HG03103 (cell line): ENCODE data around the gene KLHDC8B.
A peak's percentile ranks its signal among the peaks of the same experiment; 100 is the strongest.

ENCODE experiments used
- ATAC-seq: cut with Tn5 transposase; IDR thresholded peaks from one replicate; pipeline ENCODE4 v1.9.1; 2021; ENCODE audit warnings: low read depth; ENCODE audit not compliant: unreplicated experiment

Gene KLHDC8B

GRCh38 chr3:49158103-49158709, 13.2 kb upstream of the KLHDC8B start:
- ATAC-seq = no peak

- ATAC-seq = no peak
Measured at GRCh38 chr3:49158792-49159191, 12.6 kb upstream of the KLHDC8B start.

GRCh38 chr3:49161197-49161596, 10.2 kb upstream of the KLHDC8B start:
- no peak for ATAC-seq

- ATAC-seq = no peak
Measured at GRCh38 chr3:49161808-49162530, 9.4 kb upstream of the KLHDC8B start.

- ATAC-seq = no peak
Measured at GRCh38 chr3:49162751-49163419, 8.5 kb upstream of the KLHDC8B start.

- no peak for ATAC-seq
Measured at GRCh38 chr3:49163609-49164008, 7.8 kb upstream of the KLHDC8B start.

- ATAC-seq = no peak
Measured at GRCh38 chr3:49164983-49165720, 6.2 kb upstream of the KLHDC8B start.

GRCh38 chr3:49165771-49166751, 5.3 kb upstream of the KLHDC8B start, which contains the start of gene CCDC71:
CCDC71 (minus strand) TSS chr3:49166331; CDS start chr3:49164208, 2,123 bp downstream.
- peak; percentile 50 for ATAC-seq

GRCh38 chr3:49166752-49167556, 4.4 kb upstream of the KLHDC8B start:
- ATAC-seq = no peak

GRCh38 chr3:49170744-49171118, 667 bp upstream of the KLHDC8B start:
- ATAC-seq = no peak

GRCh38 chr3:49171775-49172500, 540 bp downstream of the KLHDC8B start:
- ATAC-seq = no peak

GRCh38 chr3:49172551-49173041, 1.2 kb downstream of the KLHDC8B start:
- no peak for ATAC-seq

GRCh38 chr3:49173116-49173791, 1.9 kb downstream of the KLHDC8B start:
- no peak for ATAC-seq

- ATAC-seq = no peak
Measured at GRCh38 chr3:49173792-49174170, 2.4 kb downstream of the KLHDC8B start.

GRCh38 chr3:49174397-49174985, 3.1 kb downstream of the KLHDC8B start:
- ATAC-seq = no peak

- ATAC-seq = no peak
Measured at GRCh38 chr3:49175530-49175929, 4.1 kb downstream of the KLHDC8B start.

GRCh38 chr3:49177073-49177472, 5.7 kb downstream of the KLHDC8B start:
- ATAC-seq = no peak
